K562 (cell line): ENCODE data around the gene PUM2. TPM values are rescaled to one million over a fixed set of nuclear protein-coding genes. Genes with fewer than 3 reads are reported as not detected.

Source experiments
- ATAC-seq: fragments of 200-7000 bp; cut with Tn5 transposase; 3 replicates; pipeline ENCODE4 v1.9.1; 2020; ENCODE audit warnings: moderate library complexity
- BruUV-seq: library from RNA; stranded (reverse); fragments of 400-500 nt; replicated peaks from 2 replicates; lab custom pipeline; 2021; lab: Mats Ljungman, UMichigan
- CTCF ChIA-PET: fragments of 300-600 bp; formaldehyde crosslinking; extraction: SDS; loops from one replicate; lab custom pipeline; 2021; ENCODE audit warnings: low intra/inter-chr PET ratio; lab: Yijun Ruan, JAX
- POLR2A ChIA-PET: fragments of 300-600, 350-650 bp; sonication (Branson Sonifier 250); formaldehyde crosslinking; extraction: SDS; loops from one replicate; lab custom pipeline; 2021; ENCODE audit warnings: antibody characterized with exemption, inconsistent platforms; lab: Yijun Ruan, JAX
- DNase-seq, 4 experiments: peaks; one replicate each; pipeline versions ENCODE4 v3.0.0 to v3.0.0-alpha.2; 2011 to 2018; ENCODE audit warnings: low spot score in 3 of 4, mixed read lengths in 3 of 4; ENCODE audit errors: extremely low read depth in 1 of 4
- FAIRE-seq: peaks from 2 replicates; lab custom pipeline; 2011; peaks lifted over from hg19 to GRCh38; lab: Jason Lieb, UNC
- H2AFZ ChIP-seq: 2 replicates; pipeline ENCODE4 v1.6.0; 2011; ENCODE audit warnings: low read depth, low read length, control low read depth, inconsistent platforms
- H3K27ac ChIP-seq: fragments of 200-600 bp; 3 replicates; pipeline ENCODE4 v1.8.0; 2011; ENCODE audit warnings: low read depth, mild to moderate bottlenecking, control low read depth, inconsistent platforms, low read length, moderate library complexity, mixed read lengths; ENCODE audit errors: extremely low read depth
- H3K27me3 ChIP-seq, 2 experiments: fragments of 300-600 bp in 1 of 2; 2 replicates in 1 of 2; 3 replicates in 1 of 2; pipeline versions ENCODE4 v1.6.0 to v1.8.0; 2011; ENCODE audit warnings: inconsistent platforms in 2 of 2, low read length in 2 of 2, mild to moderate bottlenecking in 1 of 2, mixed read lengths in 1 of 2, moderate library complexity in 1 of 2; ENCODE audit not compliant: control insufficient read depth in 2 of 2, insufficient read depth in 2 of 2
- H3K36me3 ChIP-seq: fragments of 300-600 bp; 3 replicates; pipeline ENCODE4 v1.8.0; 2011; ENCODE audit warnings: mild to moderate bottlenecking, low read length, inconsistent platforms; ENCODE audit not compliant: control insufficient read depth, insufficient read depth
- H3K4me1 ChIP-seq, 2 experiments: fragments of 200-600 bp in 1 of 2; replicated peaks in 1 of 2; 2 replicates in 1 of 2; 3 replicates in 1 of 2; pipeline versions ENCODE4 v1.5.1 to v1.8.0; 2011; ENCODE audit warnings: inconsistent platforms in 2 of 2, low read length in 2 of 2, mild to moderate bottlenecking in 1 of 2, mixed read lengths in 1 of 2, moderate library complexity in 1 of 2; ENCODE audit not compliant: control insufficient read depth in 2 of 2, insufficient read depth in 2 of 2
- H3K4me2 ChIP-seq: 2 replicates; pipeline ENCODE4 v1.6.1; 2011; ENCODE audit warnings: low read length, control low read depth, inconsistent platforms, mixed read lengths; ENCODE audit not compliant: insufficient read depth
- H3K4me3 ChIP-seq: fragments of 200-600 bp; sonication (generic), shearing (Covaris generic); 2 replicates; pipeline ENCODE4 v1.5.1; 2016; ENCODE audit warnings: control low read depth, inconsistent platforms
- H3K79me2 ChIP-seq: fragments of 200-600 bp; 3 replicates; pipeline ENCODE4 v1.8.0; 2011; ENCODE audit warnings: low read length, inconsistent platforms; ENCODE audit not compliant: control insufficient read depth, insufficient read depth
- H3K9ac ChIP-seq, 2 experiments: 2 replicates each; pipeline versions ENCODE4 v1.6.0 to v1.6.1; 2011; ENCODE audit warnings: low read depth in 2 of 2, low read length in 2 of 2, control low read depth in 1 of 2, inconsistent platforms in 1 of 2, mild to moderate bottlenecking in 1 of 2, mixed read lengths in 1 of 2; ENCODE audit not compliant: insufficient read depth in 1 of 2
- H3K9me1 ChIP-seq: one replicate; pipeline ENCODE4 v1.6.0; 2011; ENCODE audit warnings: inconsistent platforms, mild to moderate bottlenecking, low read length, moderate library complexity; ENCODE audit not compliant: control insufficient read depth, insufficient read depth
- H3K9me3 ChIP-seq: replicated peaks from 2 replicates; pipeline ENCODE4 v1.5.1; 2011; ENCODE audit warnings: low read depth, low read length, inconsistent platforms; ENCODE audit not compliant: control insufficient read depth, insufficient read depth
- H4K20me1 ChIP-seq: replicated peaks from 2 replicates; pipeline ENCODE4 v1.6.1; 2011; ENCODE audit warnings: low read length, inconsistent platforms, mixed read lengths; ENCODE audit not compliant: control insufficient read depth, insufficient read depth
- CHAMP1 ChIP-seq: fragments of 450-650 bp; IDR thresholded peaks from 2 replicates; pipeline ENCODE4 v1.6.1; 2016; ENCODE audit warnings: mild to moderate bottlenecking
- NFIC ChIP-seq: fragments of 450-650 bp; IDR thresholded peaks from 2 replicates; pipeline ENCODE4 v1.6.1; 2017; ENCODE audit warnings: mild to moderate bottlenecking, inconsistent platforms
- NRF1 ChIP-seq, 2 experiments: fragments of 450-650 bp; IDR thresholded peaks in 1 of 2; conservative IDR thresholded peaks in 1 of 2; 2 replicates each; pipeline ENCODE4 v1.6.1; 2014; ENCODE audit warnings: mild to moderate bottlenecking in 2 of 2
- PATZ1 ChIP-seq: fragments of 250-450 bp; sonication (Bioruptor Pico); IDR thresholded peaks from 2 replicates; pipeline ENCODE4 v1.5.0; 2020; ENCODE audit warnings: mild to moderate bottlenecking, borderline replicate concordance
- ZNF239 ChIP-seq: fragments of 250-450 bp; sonication (Bioruptor Pico); IDR thresholded peaks from 2 replicates; pipeline ENCODE4 v1.4.0; 2020; ENCODE audit warnings: mild to moderate bottlenecking
- WGBS: fragments of 100-300 bp; shearing (Covaris generic); methylation state at CpG from one replicate; pipeline ENCODE4 v1.1.6; 2016; ENCODE audit warnings: low coverage, mixed read lengths; ENCODE audit not compliant: insufficient coverage; ENCODE audit errors: missing lambda C conversion rate; 5-methylcytosine and 5-hydroxymethylcytosine counted together
- in situ Hi-C: fragments of 300-500 bp; cut with MboI; formaldehyde crosslinking; loops from 4 replicates; pipeline ENCODE4 v1.15.0; 2018; ENCODE audit warnings: inconsistent platforms, mixed read lengths
- intact Hi-C: fragments of 100-400 bp; cut with micrococcal nuclease; formaldehyde crosslinking; loops from 2 replicates; pipeline ENCODE4 v1.14.2; 2022
- polyA plus RNA-seq, 8 experiments: library from polyadenylated mRNA; depleted of rRNA in 4 of 8; stranded (reverse) in 5 of 8; unstranded in 3 of 8; fragments of >200 nt; fragmentation: Nextera tagmentation in 2 of 8; fragmentation: Illumina TruSeq in 1 of 8; extraction: Ambion mirVana in 2 of 8; extraction: Trizol in 1 of 8; gene quantifications; 2 replicates each; pipeline versions ENCODE4 v1.2.1 to v1.2.3, GENCODE V29; 2011 to 2014; ENCODE audit warnings: inconsistent platforms in 1 of 8, missing spikeins in 1 of 8
- total RNA-seq, 7 experiments: library from RNA; depleted of rRNA in 6 of 7; stranded (reverse); fragments of >200 nt in 6 of 7; fragmentation: Illumina TruSeq in 2 of 7; extraction: Trizol in 2 of 7; gene quantifications; 2 replicates each; pipeline versions ENCODE4 v1.2.1 to v1.2.3, GENCODE V29; 2011 to 2021; ENCODE audit warnings: low replicate concordance in 1 of 7

The PUM2 gene
- total and polyA plus RNA-seq, 9 of the 15 experiments (the other 6 are each of a cell fraction or from before 2014, with no cell fraction given): 13.4 to 61.9 (median 28.3) TPM

- Histone ChIP-seq H3K27ac (no peak overlapping the region), H3K4me1 (peaks cover 5 to 12% of the 10 kb centered on the region in 2 experiments; a peak in 2 of 5 replicates), H2AFZ (no peak overlapping the region), H4K20me1 (no peaks in the 10 kb centered on the region; the same call in 1 of the 2 replicates), H3K4me2 (no peak overlapping the region), H3K9me1 (no peaks in the 10 kb centered on the region), H3K27me3 (peaks cover 0 to 13% of the 10 kb centered on the region in 2 experiments; a peak in 1 of 5 replicates), H3K36me3 (no peaks in the 10 kb centered on the region), H3K4me3 (no peak overlapping the region), H3K9me3 (no peaks in the 10 kb centered on the region), H3K79me2 (no peaks in the 10 kb centered on the region), H3K9ac (no peak overlapping the region)
- ChIA-PET POLR2A (interaction anchor here (0.6 to 1.9 kb wide), 3 partner anchors 9 to 262 kb away, joined by 3 to 7 read pairs (median 3); no protein-coding TSS in a partner anchor), CTCF (interaction anchor here (0.6 kb wide), 1 partner anchor 273 kb away, joined by 3 read pairs; no protein-coding TSS in a partner anchor)
- peak in 1 of 4 experiments; percentile 46 for DNase-seq
- ATAC-seq: no peak
- in situ Hi-C loops: no loop called here
- FAIRE-seq: no peak
- 8% methylated on average over 2 of the region's 2 CpGs for WGBS
- TF ChIP-seq ZNF239 (CRISPR knock-in tag) (peak; percentile 62; the same call in 1 of the 2 replicates), PATZ1 (no peak), CHAMP1 (no peak), NFIC (peak; percentile 87), NRF1 (conservative IDR thresholded peaks at IDR 0.05 in 1 of 2, IDR thresholded peaks at IDR 0.05 in 1 of 2) (peak in 1 of 2 experiments; percentile 36; a peak in 2 of 4 replicates)
- BruUV-seq: no TSS peak
- intact Hi-C loops: no loop called here
Measured at GRCh38 chr2:20381457-20381856, 30.8 kb upstream of the PUM2 start.
